HEK293 (cell line): ENCODE measurements around the gene NEAT1.

Experiments
- EGR2 ChIP-seq: fragments of 450-650 bp; formaldehyde crosslinking; IDR thresholded peaks from 2 replicates; pipeline ENCODE4 v1.5.1; 2016; ENCODE audit warnings: low read depth, missing biosample characterization, missing genetic modification characterization
- GFI1B ChIP-seq: fragments of 450-650 bp; formaldehyde crosslinking; IDR thresholded peaks from 2 replicates; pipeline ENCODE4 v1.5.1; 2016; ENCODE audit warnings: missing biosample characterization, missing genetic modification characterization
- GLIS2 ChIP-seq: fragments of 450-650 bp; formaldehyde crosslinking; IDR thresholded peaks from 2 replicates; pipeline ENCODE4 v1.5.1; 2016; ENCODE audit warnings: missing biosample characterization, missing genetic modification characterization
- HOXA7 ChIP-seq: sonication (generic); formaldehyde crosslinking; IDR thresholded peaks from 2 replicates; pipeline ENCODE4 v1.8.1; 2022; ENCODE audit warnings: missing genetic modification reagents, borderline replicate concordance
- HOXC10 ChIP-seq: sonication (generic); formaldehyde crosslinking; IDR thresholded peaks from 2 replicates; pipeline ENCODE4 v1.8.1; 2023; ENCODE audit warnings: mild to moderate bottlenecking, missing genetic modification reagents
- KLF16 ChIP-seq: fragments of 450-650 bp; formaldehyde crosslinking; IDR thresholded peaks from 2 replicates; pipeline ENCODE4 v1.5.1; 2017; ENCODE audit warnings: missing biosample characterization, missing genetic modification characterization
- KLF8 ChIP-seq: fragments of 450-650 bp; formaldehyde crosslinking; IDR thresholded peaks from 2 replicates; pipeline ENCODE4 v1.5.1; 2016; ENCODE audit warnings: missing biosample characterization, missing genetic modification characterization
- OVOL3 ChIP-seq: fragments of 450-650 bp; formaldehyde crosslinking; IDR thresholded peaks from 2 replicates; pipeline ENCODE4 v1.5.1; 2016; ENCODE audit warnings: missing biosample characterization, missing genetic modification characterization
- SCRT1 ChIP-seq: fragments of 450-650 bp; formaldehyde crosslinking; IDR thresholded peaks from 2 replicates; pipeline ENCODE4 v1.5.1; 2016; ENCODE audit warnings: missing biosample characterization, missing genetic modification characterization, borderline replicate concordance
- WT1 ChIP-seq: fragments of 450-650 bp; formaldehyde crosslinking; IDR thresholded peaks from 2 replicates; pipeline ENCODE4 v1.5.1; 2016; ENCODE audit warnings: missing biosample characterization, missing genetic modification characterization
- ZNF175 ChIP-seq: fragments of 450-650 bp; formaldehyde crosslinking; IDR thresholded peaks from 2 replicates; pipeline ENCODE4 v1.5.1; 2016; ENCODE audit warnings: missing biosample characterization, missing genetic modification characterization
- ZNF184 ChIP-seq: fragments of 450-650 bp; IDR thresholded peaks from 2 replicates; pipeline ENCODE4 v1.5.1; 2018; ENCODE audit warnings: missing biosample characterization, mild to moderate bottlenecking, missing genetic modification characterization
- ZNF211 ChIP-seq: fragments of 450-650 bp; formaldehyde crosslinking; IDR thresholded peaks from 2 replicates; pipeline ENCODE4 v1.5.1; 2016; ENCODE audit warnings: low read depth, missing biosample characterization, missing genetic modification characterization
- ZNF239 ChIP-seq: fragments of 450-650 bp; formaldehyde crosslinking; IDR thresholded peaks from 2 replicates; pipeline ENCODE4 v1.5.1; 2016; ENCODE audit warnings: missing biosample characterization, missing genetic modification characterization
- ZNF24 ChIP-seq: fragments of 450-650 bp; formaldehyde crosslinking; IDR thresholded peaks from 2 replicates; pipeline ENCODE4 v1.5.1; 2016; ENCODE audit warnings: missing biosample characterization, missing genetic modification characterization
- ZNF292 ChIP-seq: fragments of 450-650 bp; formaldehyde crosslinking; IDR thresholded peaks from 2 replicates; pipeline ENCODE4 v1.5.1; 2016; ENCODE audit warnings: low read depth, missing biosample characterization, missing genetic modification characterization, borderline replicate concordance
- ZNF350 ChIP-seq: fragments of 450-650 bp; formaldehyde crosslinking; IDR thresholded peaks from 2 replicates; pipeline ENCODE4 v1.5.0; 2017; ENCODE audit warnings: missing biosample characterization, mild to moderate bottlenecking, missing genetic modification characterization
- ZNF521 ChIP-seq: fragments of 450-650 bp; formaldehyde crosslinking; IDR thresholded peaks from 2 replicates; pipeline ENCODE4 v1.5.1; 2017; ENCODE audit warnings: missing biosample characterization, mild to moderate bottlenecking, missing genetic modification characterization
- ZNF560 ChIP-seq: fragments of 450-650 bp; formaldehyde crosslinking; IDR thresholded peaks from 2 replicates; pipeline ENCODE4 v1.5.1; 2017; ENCODE audit warnings: missing biosample characterization, missing genetic modification characterization, borderline replicate concordance
- ZNF707 ChIP-seq: fragments of 450-650 bp; formaldehyde crosslinking; IDR thresholded peaks from 2 replicates; pipeline ENCODE4 v1.5.1; 2016; ENCODE audit warnings: missing biosample characterization, missing genetic modification characterization
- TF ChIP-seq, protein P1 (sequence below): fragments of 450-650 bp; formaldehyde crosslinking; IDR thresholded peaks from 2 replicates; pipeline ENCODE4 v1.5.0; 2017; ENCODE audit warnings: missing biosample characterization, missing genetic modification characterization, borderline replicate concordance
- TF ChIP-seq, protein P2 (sequence below): fragments of 450-650 bp; formaldehyde crosslinking; IDR thresholded peaks from 2 replicates; pipeline ENCODE4 v1.5.1; 2016; ENCODE audit warnings: missing biosample characterization, missing genetic modification characterization
- TF ChIP-seq, protein P3 (sequence below): fragments of 450-650 bp; formaldehyde crosslinking; conservative IDR thresholded peaks from 2 replicates; pipeline ENCODE4 v1.5.1; 2016; ENCODE audit warnings: low read depth, missing biosample characterization, missing genetic modification characterization
- TF ChIP-seq, protein P4 (sequence below): fragments of 450-650 bp; formaldehyde crosslinking; optimal IDR thresholded peaks from 2 replicates; pipeline ENCODE3; 2016; ENCODE audit warnings: missing biosample characterization, mild to moderate bottlenecking, missing genetic modification characterization
- TF ChIP-seq, protein P5 (sequence below): fragments of 450-650 bp; formaldehyde crosslinking; IDR thresholded peaks from 2 replicates; pipeline ENCODE4 v1.5.1; 2017; ENCODE audit warnings: missing biosample characterization, mild to moderate bottlenecking, missing genetic modification characterization, moderate library complexity

Gene NEAT1

DNA sequence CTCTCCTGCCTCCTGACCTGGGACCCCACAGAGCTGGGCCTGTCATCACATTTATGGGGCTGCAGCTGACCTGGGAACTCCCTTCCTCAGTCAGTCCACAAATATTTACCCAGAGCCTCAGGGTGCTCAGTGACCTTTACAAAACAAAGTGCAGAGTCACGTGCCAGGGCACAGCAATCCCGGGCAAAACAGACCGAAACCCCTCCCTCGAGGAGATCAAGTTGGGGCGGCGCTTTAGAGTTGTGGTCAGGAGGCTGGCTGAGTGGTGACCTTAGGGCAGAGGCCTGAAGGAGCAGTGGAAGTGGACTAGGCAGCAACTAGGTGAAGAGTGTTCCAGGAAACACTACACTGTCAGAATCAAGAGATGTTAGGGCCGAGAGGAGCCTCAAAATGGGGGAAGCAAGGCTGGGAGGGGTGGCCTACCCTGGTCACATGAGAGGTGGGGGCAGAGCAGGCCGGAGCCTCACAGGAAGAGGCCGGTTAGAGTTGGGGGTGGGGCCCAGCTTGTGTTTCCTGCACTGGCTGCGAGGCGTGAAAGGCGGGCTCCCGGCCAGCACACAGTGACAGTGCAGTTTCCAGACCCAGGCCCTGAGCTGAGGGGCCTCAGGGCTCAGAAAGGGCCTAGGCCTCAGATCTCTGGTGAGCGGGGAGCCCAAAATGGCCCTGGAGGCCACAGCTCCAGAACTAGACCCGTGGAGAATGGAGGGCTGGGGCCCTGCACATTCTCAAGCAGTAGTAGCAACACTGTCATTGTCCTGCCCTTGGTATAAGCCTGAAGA lies 3.7 kb upstream of the NEAT1 start (continued):
- TF ChIP-seq KLF16 (tag by site-specific recombination), result peak; percentile 70; the same call in 1 of the 2 replicates
- TF ChIP-seq ZNF239 (tag by site-specific recombination), result no peak
- no peak for TF ChIP-seq ZNF521
- no peak for TF ChIP-seq HOXA7 (CRISPR knock-in tag)
- TF ChIP-seq ZNF211 (tag by site-specific recombination), result no peak
- peak; percentile 75; the same call in 1 of the 2 replicates for TF ChIP-seq GLIS2 (tag by site-specific recombination)
- TF ChIP-seq, protein P1, sequence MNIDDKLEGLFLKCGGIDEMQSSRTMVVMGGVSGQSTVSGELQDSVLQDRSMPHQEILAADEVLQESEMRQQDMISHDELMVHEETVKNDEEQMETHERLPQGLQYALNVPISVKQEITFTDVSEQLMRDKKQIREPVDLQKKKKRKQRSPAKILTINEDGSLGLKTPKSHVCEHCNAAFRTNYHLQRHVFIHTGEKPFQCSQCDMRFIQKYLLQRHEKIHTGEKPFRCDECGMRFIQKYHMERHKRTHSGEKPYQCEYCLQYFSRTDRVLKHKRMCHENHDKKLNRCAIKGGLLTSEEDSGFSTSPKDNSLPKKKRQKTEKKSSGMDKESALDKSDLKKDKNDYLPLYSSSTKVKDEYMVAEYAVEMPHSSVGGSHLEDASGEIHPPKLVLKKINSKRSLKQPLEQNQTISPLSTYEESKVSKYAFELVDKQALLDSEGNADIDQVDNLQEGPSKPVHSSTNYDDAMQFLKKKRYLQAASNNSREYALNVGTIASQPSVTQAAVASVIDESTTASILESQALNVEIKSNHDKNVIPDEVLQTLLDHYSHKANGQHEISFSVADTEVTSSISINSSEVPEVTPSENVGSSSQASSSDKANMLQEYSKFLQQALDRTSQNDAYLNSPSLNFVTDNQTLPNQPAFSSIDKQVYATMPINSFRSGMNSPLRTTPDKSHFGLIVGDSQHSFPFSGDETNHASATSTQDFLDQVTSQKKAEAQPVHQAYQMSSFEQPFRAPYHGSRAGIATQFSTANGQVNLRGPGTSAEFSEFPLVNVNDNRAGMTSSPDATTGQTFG (tag by site-specific recombination), result no peak
- TF ChIP-seq GFI1B (tag by site-specific recombination), result no peak
- TF ChIP-seq OVOL3 (tag by site-specific recombination), result peak; percentile 9; the same call in 1 of the 2 replicates
- TF ChIP-seq, protein P2, sequence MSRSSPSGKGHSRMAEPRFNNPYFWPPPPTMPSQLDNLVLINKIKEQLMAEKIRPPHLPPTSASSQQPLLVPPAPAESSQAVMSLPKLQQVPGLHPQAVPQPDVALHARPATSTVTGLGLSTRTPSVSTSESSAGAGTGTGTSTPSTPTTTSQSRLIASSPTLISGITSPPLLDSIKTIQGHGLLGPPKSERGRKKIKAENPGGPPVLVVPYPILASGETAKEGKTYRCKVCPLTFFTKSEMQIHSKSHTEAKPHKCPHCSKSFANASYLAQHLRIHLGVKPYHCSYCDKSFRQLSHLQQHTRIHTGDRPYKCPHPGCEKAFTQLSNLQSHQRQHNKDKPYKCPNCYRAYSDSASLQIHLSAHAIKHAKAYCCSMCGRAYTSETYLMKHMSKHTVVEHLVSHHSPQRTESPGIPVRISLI (tag by site-specific recombination), result no peak
- TF ChIP-seq, protein P3, sequence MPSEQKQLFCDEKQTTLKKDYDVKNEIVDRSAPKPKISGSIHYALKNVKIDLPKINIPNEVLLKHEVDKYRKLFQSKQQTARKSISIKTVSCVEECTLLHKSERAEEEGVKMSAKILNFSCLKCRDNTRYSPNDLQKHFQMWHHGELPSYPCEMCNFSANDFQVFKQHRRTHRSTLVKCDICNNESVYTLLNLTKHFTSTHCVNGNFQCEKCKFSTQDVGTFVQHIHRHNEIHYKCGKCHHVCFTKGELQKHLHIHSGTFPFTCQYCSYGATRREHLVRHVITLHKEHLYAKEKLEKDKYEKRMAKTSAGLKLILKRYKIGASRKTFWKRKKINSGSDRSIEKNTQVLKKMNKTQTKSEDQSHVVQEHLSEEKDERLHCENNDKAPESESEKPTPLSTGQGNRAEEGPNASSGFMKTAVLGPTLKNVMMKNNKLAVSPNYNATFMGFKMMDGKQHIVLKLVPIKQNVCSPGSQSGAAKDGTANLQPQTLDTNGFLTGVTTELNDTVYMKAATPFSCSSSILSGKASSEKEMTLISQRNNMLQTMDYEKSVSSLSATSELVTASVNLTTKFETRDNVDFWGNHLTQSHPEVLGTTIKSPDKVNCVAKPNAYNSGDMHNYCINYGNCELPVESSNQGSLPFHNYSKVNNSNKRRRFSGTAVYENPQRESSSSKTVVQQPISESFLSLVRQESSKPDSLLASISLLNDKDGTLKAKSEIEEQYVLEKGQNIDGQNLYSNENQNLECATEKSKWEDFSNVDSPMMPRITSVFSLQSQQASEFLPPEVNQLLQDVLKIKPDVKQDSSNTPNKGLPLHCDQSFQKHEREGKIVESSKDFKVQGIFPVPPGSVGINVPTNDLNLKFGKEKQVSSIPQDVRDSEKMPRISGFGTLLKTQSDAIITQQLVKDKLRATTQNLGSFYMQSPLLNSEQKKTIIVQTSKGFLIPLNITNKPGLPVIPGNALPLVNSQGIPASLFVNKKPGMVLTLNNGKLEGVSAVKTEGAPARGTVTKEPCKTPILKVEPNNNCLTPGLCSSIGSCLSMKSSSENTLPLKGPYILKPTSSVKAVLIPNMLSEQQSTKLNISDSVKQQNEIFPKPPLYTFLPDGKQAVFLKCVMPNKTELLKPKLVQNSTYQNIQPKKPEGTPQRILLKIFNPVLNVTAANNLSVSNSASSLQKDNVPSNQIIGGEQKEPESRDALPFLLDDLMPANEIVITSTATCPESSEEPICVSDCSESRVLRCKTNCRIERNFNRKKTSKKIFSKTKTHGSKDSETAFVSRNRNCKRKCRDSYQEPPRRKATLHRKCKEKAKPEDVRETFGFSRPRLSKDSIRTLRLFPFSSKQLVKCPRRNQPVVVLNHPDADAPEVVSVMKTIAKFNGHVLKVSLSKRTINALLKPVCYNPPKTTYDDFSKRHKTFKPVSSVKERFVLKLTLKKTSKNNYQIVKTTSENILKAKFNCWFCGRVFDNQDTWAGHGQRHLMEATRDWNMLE, result no peak
- TF ChIP-seq ZNF707, result no peak
- TF ChIP-seq ZNF560, result no peak
- no peak; the same call in 1 of the 2 replicates for TF ChIP-seq HOXC10 (CRISPR knock-in tag)
- TF ChIP-seq ZNF175 (tag by site-specific recombination), result no peak
- no peak for TF ChIP-seq ZNF184 (tag by site-specific recombination)
- peak; percentile 85 for TF ChIP-seq WT1 (tag by site-specific recombination)
- TF ChIP-seq ZNF24, result no peak
- peak; percentile 88 for TF ChIP-seq KLF8 (tag by site-specific recombination)
- no peak for TF ChIP-seq ZNF292
- 0 out of 2 replicates have a peak, but pooled peaks have one; percentile 13 for TF ChIP-seq EGR2 (tag by site-specific recombination)
- TF ChIP-seq, protein P4, sequence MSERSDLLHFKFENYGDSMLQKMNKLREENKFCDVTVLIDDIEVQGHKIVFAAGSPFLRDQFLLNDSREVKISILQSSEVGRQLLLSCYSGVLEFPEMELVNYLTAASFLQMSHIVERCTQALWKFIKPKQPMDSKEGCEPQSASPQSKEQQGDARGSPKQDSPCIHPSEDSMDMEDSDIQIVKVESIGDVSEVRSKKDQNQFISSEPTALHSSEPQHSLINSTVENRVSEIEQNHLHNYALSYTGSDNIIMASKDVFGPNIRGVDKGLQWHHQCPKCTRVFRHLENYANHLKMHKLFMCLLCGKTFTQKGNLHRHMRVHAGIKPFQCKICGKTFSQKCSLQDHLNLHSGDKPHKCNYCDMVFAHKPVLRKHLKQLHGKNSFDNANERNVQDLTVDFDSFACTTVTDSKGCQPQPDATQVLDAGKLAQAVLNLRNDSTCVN (tag by site-specific recombination), result no peak
- no peak for TF ChIP-seq SCRT1 (tag by site-specific recombination)
- TF ChIP-seq, protein P5, sequence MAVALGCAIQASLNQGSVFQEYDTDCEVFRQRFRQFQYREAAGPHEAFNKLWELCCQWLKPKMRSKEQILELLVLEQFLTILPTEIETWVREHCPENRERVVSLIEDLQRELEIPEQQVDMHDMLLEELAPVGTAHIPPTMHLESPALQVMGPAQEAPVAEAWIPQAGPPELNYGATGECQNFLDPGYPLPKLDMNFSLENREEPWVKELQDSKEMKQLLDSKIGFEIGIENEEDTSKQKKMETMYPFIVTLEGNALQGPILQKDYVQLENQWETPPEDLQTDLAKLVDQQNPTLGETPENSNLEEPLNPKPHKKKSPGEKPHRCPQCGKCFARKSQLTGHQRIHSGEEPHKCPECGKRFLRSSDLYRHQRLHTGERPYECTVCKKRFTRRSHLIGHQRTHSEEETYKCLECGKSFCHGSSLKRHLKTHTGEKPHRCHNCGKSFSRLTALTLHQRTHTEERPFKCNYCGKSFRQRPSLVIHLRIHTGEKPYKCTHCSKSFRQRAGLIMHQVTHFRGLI (tag by site-specific recombination), result no peak
- no peak for TF ChIP-seq ZNF350 (tag by site-specific recombination)
